ENCODE measurements around the gene MRPS31.
"Not testable (repeated sequence)": the region's sequence is repeated elsewhere in the genome, so short reads cannot be mapped to it uniquely, and the experiment has no call there.

MRPS31 gene

DNA sequence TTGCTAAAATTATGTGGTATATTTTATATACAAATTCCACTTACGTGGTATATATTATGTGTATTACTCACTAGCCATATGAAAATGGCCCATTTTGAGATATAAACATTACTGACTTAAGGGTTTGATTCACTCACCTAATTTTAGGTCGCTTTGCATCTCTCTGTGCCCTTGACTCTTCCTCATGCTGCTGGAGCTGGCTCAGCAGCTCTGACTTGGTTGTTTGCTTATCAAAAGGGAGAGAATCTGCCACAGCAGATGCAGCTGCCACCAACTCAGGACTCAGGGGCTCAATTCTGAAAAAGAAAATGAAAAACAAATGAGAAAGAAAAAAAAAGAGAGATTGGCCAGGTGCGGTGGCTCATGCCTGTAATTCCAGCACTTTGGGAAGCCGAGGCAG lies 12.2 kb downstream of the MRPS31 start:
- no peak for DNase-seq

DNA sequence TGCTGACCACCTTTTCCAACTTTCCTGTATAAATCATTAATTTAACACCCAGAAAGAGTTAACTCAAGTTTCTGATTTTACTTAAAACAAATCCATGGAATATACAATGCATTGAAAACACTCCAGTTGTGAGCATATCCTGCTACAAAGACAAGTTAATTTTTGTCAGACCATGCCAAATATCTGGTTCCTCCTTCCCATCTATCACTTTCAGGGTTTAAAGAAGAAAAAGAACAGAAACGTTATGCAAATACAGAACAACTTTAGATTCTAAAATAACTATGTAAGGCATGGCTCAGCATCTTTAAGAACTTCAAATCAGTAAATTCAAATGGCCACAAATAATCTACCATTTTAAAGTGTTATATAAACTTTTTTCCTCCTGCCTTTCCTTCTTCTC lies 14.9 kb downstream of the MRPS31 start:
- DNase-seq: no peak

DNA sequence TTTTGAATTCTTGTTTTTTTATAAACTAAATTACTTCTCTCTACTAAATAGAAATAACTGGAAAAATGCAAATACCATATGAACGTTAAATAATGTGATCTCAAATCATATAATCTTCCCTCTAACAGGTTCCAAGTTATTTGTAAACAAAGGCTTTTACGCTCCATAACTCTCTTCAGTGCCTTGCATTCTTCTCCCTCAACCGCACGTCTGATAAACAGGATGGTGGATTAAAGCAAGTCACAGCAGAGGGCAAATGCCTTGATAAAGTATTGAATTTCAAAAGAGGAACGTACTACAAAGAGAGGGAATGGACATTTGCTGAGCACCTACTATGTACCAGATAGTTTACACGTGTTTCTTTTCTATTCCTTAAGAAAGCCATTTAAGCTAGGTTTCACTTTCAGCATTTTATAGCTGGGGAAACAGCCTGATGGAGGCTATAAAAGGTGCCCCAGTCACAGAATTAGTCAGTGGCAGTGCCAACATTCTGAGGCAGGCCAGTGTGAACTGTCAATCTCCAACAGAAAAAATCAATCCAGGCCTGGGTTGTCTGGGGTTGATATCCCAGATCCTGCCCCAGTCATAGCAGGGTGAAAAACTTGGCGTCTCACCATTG lies 15.8 kb downstream of the MRPS31 start:
- no peak for DNase-seq

DNA sequence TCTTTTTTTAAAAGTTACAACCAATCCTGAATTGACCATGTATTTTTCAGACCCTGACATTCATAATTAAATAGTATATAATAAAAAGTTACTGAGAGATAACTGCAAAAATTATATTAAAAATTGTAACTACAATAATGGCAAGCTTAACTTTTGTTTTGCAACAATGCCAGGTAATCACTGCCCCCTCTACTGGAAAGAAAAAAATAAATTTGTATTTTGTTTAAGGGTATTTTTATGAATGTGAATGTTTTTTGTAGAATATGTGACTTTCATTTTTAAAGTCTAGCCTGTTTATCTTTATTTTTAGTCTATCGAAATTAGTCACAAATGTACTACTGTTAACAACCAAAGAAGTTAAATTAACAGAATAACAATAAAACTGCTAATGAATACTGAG lies 21.7 kb downstream of the MRPS31 start:
- DNase-seq: no peak

DNA sequence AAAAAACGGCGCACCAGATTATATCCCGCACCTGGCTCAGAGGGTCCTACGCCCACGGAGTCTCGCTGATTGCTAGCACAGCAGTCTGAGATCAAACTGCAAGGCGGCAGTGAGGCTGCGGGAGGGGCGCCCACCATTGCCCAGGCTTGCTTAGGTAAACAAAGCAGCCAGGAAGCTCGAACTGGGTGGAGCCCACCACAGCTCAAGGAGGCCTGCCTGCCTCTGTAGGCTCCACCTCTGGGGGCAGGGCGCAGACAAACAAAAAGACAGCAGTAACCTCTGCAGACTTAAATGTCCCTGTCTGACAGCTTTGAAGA lies 35.8 kb downstream of the MRPS31 start:
- not testable (repeated sequence) for DNase-seq

DNA sequence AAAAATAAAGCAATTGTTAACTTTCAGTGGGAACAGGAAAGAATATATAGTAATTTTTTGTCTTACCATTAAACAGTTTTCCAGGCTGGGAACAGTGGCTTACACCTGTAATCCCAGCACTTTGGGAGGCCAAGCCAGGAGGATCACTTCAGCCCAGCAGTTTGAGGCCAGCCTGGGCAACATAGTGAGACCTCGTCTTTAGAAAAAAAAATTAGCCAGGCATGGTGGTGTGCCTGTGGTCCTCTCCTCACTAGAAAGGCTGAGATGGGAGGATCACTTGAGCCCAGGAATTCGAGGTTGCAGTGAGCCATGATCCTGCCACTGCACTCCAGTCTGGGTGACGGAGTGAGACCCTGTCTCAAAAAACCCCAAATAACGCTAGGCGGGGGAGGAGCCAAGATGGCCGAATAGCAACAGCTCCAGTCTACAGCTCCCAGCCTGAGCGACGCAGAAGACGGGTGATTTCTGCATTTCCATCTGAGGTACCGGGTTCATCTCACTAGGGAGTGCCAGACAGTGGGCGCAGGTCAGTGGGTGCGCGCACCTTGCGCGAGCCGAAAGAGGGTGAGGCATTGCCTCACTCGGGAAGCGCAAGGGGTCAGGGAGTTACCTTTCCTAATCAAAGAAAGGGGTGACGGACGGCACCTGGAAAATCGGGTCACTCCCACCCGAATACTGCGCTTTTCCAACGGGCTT lies 36.3 kb downstream of the MRPS31 start:
- DNase-seq: not testable (repeated sequence)

DNA sequence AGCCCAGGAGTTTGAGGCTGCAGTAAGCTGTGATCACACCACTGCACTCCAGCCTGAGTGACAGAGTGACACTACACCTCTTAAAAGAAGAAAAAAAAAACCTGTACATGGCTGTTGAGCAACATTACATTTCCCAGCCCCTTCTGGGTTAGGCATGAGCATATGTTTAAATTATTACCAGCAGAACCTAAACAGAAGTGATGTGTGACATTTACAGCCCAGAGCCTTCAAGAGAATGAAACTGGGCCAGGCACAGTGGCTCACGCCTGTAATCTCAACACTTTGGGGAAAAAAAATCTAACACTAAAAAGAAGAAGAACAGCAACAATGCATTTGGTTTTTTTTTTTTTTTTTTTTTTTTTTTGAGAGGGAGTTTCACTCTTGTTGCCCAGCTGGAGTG lies 38.3 kb downstream of the MRPS31 start:
- DNase-seq: no peak

DNA sequence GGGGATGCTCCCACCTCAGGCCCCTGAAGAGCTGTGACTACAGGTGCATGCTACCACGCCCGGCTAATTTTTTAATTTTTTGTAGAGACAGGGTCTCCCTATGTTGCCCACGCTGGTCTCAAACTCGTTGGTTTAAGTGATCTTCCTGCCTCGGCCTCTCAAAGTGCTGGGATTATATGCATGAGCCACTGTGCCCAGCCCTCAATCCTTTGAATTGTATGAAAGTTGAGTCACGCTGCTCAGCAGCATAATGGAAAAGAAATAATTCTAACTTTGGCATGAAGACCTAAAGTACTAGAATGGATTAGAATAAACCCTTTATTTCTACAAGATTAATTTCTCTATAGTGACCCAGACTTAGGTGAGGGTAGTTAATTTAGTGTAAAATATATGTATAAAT lies 42.4 kb downstream of the MRPS31 start:
- DNase-seq: no peak

DNA sequence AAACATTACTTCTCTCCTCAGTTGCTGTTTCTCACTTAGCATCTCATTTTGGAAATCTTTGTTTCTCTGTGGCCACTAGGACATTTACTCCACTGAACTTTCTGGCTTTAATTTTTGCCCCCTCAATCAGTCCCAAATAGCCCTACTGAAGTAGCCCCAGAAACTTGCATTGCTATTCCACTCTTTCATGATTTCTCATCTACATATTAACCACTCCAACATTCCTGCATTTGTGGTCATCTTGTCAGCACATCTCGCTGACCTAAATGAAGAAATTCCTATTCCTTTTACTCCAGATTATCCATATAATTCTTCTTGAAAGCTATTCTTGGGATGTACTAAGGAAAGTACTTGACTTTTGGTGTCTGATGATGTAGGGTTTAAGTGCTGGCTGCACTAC lies 56.6 kb downstream of the MRPS31 start:
- DNase-seq: not testable (repeated sequence)

DNA sequence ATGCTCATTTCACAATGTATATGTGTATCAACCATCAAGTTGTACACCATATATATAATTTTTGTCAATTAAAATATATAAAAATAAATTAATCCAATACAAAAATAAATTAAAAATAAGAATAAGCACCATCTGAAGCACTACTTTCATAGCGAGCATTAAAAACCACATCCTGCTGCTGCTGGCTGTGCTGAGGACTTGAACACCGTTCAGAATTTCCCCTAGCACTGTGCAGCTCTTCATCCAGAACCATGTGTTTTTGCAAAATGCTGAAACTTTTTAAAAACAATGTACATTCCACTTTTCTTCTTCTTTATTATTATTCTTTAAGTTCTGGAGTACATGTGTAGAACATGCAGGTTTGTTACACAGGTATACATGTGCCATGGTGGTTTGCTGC lies 64.6 kb downstream of the MRPS31 start:
- no peak for DNase-seq

DNA sequence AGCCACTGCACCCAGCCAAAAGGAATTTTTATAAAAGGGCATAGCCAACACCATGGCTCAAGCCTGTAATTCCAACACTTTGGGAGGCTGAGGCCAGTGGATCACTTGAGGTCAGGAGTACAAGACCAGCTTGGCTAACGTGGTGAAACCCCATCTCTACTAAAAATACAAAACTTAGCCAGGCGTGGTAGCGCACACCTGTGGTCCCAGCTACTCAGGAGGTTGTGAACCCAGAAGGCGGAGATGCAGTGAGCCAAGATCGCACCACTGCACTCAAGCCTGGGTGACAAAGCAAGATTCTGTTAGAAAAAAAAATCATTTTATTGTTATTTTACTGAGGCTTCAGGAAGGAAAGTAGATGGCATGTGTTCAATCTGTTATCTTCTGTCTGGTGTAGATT lies 73.3 kb downstream of the MRPS31 start:
- DNase-seq: no peak

DNA sequence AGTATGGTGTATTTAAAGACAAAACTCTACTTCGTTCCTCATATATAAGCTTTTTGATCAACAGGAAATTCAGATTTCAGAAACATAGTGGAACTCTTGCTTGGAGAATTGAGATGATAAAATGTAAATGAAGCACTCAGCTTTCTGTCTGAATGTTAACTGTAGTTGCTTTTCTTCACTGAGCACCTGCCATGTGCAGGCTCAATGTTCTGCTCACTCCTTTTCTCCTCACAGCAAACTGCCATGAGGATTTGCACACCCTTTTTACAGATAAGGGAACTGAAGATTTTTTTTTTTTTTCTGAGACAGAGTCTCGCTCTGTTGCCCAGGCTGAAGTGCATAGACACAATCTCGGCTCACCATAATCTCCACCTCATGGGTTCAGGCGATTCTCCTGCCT lies 76.6 kb downstream of the MRPS31 start:
- DNase-seq: no peak

DNA sequence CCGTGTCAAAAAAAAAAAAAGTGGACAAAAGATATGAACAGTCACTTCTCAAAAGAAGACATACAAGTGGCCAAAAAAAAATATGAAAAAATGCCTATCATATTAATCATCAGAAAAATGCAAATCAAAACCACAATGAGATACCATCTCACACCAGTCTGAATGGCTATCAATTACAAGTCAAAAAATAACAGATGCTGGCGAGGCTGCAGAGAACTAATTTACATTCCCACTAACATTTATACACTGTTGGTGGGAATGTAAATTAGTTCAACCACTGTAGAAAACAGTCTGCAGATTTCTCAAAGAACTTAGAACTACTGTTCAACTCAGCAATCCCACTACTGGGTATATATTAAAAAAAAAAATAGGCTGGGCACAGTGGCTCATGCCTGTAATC lies 78.0 kb downstream of the MRPS31 start:
- DNase-seq: no peak

DNA sequence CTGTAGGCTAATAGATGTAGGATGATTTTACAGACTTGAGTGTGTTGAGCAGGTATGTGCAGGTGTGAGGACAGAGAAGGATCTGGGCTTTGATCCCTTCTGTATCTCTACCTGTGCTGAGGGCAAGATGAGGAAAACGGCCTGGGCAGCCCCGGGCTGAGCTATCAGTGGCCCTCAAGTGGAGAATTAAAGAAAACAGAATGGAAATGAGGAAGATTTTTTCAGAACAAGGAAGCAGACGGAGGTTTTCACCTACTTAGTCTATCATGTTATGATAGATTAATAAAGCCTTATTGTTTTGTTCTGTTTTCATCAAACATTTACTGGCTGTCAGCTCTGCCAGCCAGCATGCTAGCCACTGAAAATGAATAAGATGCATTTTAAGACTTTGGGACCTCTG lies 82.2 kb downstream of the MRPS31 start:
- DNase-seq: no peak

DNA sequence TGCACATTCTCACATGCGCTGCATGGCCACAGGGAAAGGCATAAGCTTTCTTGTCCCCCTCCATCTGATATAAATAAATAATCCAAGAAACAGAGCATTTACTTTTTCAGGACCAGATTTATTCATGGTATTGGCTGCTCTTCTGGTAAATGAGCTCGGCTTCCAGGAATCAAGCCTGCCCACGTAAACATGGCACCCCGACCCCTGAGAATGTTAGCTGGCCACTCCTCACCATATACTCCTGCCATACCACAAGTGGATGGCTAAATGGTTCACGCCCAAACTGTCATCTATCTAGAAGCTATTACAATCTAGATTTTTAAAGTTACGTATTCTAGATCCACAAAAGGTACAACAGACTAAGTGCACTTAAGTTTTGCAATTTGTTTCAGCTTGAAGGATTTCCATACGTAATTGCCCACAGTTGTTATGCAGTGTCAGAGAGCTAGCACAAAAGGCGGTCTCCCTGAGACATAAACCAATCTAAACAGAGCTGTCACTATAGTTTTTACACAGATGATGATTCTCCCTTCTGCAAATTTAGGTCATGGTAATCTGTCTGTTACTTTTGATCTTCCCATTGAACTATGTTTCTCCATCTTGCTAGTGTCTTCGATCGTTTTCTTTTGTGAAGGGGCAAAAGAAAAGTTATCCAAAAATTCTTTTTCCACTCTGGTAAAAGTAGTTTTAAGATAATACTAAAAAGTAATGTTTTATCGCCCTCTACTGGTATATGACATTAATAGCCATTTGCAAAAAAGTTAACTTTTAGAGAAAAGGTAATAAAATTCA lies 88.3 kb downstream of the MRPS31 start:
- no peak for DNase-seq

DNA sequence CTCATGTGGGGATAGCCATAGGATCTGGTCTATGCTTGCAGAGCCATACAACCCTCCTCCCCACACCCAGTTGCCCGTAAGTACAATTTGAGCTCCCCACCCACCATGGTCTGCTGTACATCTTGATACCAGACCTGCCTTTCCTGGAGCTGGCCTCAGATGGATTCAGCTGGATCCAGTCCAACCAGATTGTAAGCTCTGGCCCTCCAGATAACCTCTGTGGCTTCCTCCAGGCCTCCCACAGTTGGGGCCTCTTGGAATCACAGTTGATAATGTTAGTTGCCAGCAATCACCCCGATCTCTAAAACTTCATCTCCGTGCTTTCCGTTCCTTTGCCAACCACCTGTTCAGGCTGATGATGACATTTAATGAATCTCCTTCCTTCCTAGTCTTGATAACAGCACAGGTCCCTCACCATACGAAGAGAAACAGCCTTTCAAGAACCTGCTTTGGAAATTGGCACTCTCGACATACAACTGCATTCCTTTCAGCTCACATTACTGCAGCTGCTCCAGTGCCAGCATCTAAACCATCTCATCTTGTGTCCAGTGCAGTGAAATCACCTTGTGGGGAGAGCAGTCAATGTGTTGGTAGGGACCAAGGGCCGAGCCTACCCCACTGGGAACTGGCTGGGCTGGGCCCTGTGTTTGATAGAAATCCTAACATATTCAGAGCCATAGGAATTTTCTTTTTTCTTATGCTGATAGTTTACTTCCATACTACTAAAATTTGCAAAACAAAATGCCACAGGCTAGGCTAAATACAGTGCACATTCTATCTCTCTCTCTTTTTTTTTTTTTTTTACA lies 89.4 kb downstream of the MRPS31 start:
- no peak for DNase-seq

DNA sequence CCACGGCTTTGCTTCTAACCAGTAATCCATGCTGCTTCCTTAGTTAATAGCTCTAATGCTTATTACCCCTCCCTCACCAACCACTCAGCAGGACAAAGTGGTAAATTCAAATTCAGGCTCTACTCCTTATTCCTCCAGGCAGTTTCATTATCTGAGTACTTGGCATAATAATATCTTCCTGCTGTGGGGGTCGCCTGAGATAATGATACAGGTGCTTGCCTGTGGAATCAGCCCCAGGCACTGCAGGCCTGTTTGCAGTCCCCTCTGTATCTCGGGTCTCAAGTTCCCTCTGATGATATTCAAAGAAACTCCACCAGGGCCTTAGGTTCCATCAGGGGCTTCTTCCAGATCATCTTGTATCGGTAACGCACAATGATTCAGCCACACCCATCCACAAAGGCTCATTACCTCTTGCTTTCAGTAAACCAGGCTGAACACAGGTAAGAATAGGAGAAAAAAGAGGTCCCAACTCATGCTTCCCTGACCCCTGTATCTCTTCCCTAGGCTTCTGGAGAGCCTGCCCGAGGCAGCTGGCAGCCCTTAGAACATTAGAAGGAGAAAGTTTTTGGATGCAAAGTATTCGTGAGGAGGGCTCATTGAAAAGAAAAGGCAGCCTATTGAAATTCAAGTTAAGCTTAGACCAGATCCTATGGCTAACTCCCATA lies 90.2 kb downstream of the MRPS31 start:
- DNase-seq: no peak

DNA sequence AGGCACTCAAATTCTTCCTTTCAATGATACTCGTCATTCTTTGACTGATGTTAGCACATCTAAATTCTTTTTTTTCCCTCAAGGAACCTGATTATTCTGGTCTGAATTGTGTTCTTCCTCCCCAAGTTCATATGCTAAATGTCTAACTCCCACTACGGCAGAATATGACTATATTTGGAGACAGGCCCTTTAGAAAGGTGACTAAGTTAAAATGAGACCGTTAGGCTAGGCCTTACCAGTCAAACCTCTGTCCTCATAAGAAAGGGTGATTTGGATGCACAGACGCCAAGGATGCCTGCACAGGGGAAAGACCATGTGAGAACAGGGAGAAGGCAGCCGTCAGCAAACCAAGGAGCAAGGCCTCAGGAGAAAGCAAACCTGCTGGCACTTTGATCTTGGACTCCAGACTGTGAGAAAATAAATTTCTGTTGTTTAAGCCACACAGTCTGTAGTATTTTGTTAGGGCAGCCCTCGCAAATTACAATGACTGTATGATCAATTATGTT lies 91.5 kb downstream of the MRPS31 start:
- no peak for DNase-seq

All from stimulated activated naive CD4-positive, alpha-beta T cell treated with Interleukin-2 at 50 U/mL for 16 hours (primary cell).